Neural progenitor cell (in vitro differentiated cells): ENCODE data around the gene UBE2I.

ENCODE experiments used
- CTCF ChIP-seq: fragments of 200-600 bp; sonication (generic); IDR thresholded peaks from 2 replicates; pipeline ENCODE4 v1.5.1; 2017; ENCODE audit warnings: antibody characterized with exemption, mild to moderate bottlenecking
- EZH2 ChIP-seq: fragments of 200-600 bp; sonication (generic); IDR thresholded peaks from 2 replicates; pipeline ENCODE4 v1.6.1; 2017; ENCODE audit warnings: antibody characterized with exemption, mild to moderate bottlenecking, moderate library complexity

DNA sequence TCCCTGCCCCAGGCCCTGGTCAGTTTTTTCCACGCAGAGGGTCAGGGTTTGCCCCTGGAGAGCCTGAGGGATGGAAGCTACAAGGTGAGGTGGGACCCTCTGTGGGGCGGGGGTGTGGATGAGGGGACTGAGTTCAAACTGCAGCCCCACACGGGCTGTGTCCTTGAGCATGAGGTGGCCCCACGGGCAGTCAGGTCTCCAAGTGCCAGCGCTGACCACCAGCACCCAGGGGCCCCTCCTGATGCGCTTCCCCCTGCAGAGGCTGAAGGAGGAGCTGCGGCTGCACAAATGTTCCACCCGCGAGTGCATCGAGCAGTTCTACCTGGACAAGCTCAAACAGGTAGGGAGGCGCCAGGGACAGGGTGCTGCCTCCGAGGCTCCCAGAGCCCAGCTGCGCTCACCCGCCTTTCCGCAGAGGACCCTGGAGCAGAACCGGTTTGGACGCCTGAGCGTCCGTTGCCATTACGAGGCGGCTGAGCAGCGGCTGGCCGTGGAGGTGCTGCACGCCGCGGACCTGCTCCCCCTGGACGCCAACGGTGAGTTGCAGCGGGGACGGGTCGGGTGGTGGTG, 37.9 kb downstream of the UBE2I start:
- no peak for TF ChIP-seq EZH2
- no peak for TF ChIP-seq CTCF
